ENCODE measurements around the gene WASL.

GRCh38 chr7:123719197-123719721 is 29.5 kb downstream of the WASL start:
- TF ChIP-seq CTCF (conservative IDR thresholded peaks at IDR 0.05): no peak
- TF ChIP-seq ZFX (IDR thresholded peaks at IDR 0.05): no peak
